ENCODE measurements around the gene TMEM131L. TPM values are rescaled to one million over a fixed set of nuclear protein-coding genes. Genes with fewer than 3 reads are reported as not detected.

The TMEM131L gene
- polyA plus RNA-seq, 1 donor (not counting 4 experiments of a cell fraction or from before 2014, with no cell fraction given), result 10.3 TPM

DNA sequence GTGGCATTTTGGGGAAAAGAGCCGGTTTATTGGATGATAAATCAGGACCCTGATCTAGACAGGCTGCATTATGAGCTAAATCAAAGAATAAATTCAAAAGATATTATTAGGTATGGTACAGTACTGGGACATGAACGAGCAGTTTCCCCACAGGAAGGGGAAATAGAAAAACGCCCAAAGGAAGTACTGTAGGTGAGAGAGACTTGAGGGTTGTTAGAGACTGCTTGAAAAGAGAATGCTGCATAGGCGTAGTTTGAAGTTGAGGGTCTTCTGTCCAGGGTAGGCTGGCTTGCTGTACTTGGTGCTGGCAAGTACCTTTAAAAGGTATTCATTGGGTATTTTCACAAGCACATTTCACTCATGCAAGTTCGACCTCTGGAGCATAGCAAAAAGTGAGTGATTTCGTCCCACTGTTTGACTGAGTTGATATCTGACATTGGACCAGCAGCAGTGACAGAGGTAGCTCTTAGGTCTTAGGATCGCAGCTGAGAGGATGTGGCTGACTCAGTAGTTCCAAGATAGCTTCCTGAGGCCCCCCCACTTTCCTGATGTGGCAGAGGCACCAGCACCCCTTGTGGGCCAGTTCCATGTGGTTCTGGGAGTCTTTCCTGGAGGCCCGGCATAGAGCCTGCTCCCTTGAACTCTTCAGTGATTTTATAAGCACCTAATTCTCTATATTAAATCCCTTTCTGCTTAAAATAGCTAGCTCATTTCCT lies 64.3 kb downstream of the TMEM131L start:
- H4K20me1 ChIP-seq (ENCODE audit: control insufficient read depth, extremely low read depth, insufficient read depth, low read length), result no peaks in the 10 kb centered on the region
- no peak overlapping the region for H3K4me3 ChIP-seq (ENCODE audit: control insufficient read depth in 2 of 3, extremely low read depth in 1 of 3, insufficient read depth in 2 of 3, low read depth in 1 of 3, low read length in 3 of 3)
- H2AFZ ChIP-seq (ENCODE audit: control insufficient read depth, low read length), result no peak overlapping the region
- DNase-seq (ENCODE audit: low read depth, low spot score), result no peak
- dilution Hi-C loops (cut with MboI; ENCODE audit: extremely low pct_ligation_motif_present, low sequenced_read_pairs), result no loop called here
- no peaks in the 10 kb centered on the region for H3K9me1 ChIP-seq (ENCODE audit: control insufficient read depth, extremely low read depth, insufficient read depth, low read length)
- H3K4me2 ChIP-seq (ENCODE audit: control insufficient read depth, extremely low read depth, insufficient read depth, low read depth, low read length), result no peak overlapping the region
- H3K9ac ChIP-seq (ENCODE audit: control insufficient read depth, extremely low read depth, insufficient read depth, low read length), result no peak overlapping the region
- TF ChIP-seq, protein P1, sequence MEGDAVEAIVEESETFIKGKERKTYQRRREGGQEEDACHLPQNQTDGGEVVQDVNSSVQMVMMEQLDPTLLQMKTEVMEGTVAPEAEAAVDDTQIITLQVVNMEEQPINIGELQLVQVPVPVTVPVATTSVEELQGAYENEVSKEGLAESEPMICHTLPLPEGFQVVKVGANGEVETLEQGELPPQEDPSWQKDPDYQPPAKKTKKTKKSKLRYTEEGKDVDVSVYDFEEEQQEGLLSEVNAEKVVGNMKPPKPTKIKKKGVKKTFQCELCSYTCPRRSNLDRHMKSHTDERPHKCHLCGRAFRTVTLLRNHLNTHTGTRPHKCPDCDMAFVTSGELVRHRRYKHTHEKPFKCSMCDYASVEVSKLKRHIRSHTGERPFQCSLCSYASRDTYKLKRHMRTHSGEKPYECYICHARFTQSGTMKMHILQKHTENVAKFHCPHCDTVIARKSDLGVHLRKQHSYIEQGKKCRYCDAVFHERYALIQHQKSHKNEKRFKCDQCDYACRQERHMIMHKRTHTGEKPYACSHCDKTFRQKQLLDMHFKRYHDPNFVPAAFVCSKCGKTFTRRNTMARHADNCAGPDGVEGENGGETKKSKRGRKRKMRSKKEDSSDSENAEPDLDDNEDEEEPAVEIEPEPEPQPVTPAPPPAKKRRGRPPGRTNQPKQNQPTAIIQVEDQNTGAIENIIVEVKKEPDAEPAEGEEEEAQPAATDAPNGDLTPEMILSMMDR (optimal IDR thresholded peaks at IDR 0.05 in 1 of 3, IDR thresholded peaks at IDR 0.05 in 1 of 3, conservative IDR thresholded peaks at IDR 0.05 in 1 of 3; ENCODE audit: extremely low read depth in 1 of 3, insufficient read depth in 2 of 3, low read length in 3 of 3), result no peak
- TF ChIP-seq EZH2 (IDR thresholded peaks at IDR 0.05; ENCODE audit: low read length), result no peak
- H3K79me2 ChIP-seq (ENCODE audit: control insufficient read depth, insufficient read depth, low read length), result no peaks in the 10 kb centered on the region
- H3K27me3 ChIP-seq (ENCODE audit: control insufficient read depth, extremely low read depth, insufficient read depth, low read length), result no peaks in the 10 kb centered on the region
- no peak for FAIRE-seq
- H3K4me1 ChIP-seq (ENCODE audit: control insufficient read depth, extremely low read depth, insufficient read depth, low read length), result no peaks in the 10 kb centered on the region
- no peaks in the 10 kb centered on the region for H3K9me3 ChIP-seq (ENCODE audit: control insufficient read depth, low read depth, low read length)
- no peak overlapping the region for H3K27ac ChIP-seq (ENCODE audit: control insufficient read depth, insufficient read depth, low read length)
- H3K36me3 ChIP-seq (ENCODE audit: control insufficient read depth in 2 of 2, extremely low read depth in 1 of 2, insufficient read depth in 2 of 2, low read length in 2 of 2), result peaks cover 0 to 1% of the 10 kb centered on the region in 2 experiments

DNA sequence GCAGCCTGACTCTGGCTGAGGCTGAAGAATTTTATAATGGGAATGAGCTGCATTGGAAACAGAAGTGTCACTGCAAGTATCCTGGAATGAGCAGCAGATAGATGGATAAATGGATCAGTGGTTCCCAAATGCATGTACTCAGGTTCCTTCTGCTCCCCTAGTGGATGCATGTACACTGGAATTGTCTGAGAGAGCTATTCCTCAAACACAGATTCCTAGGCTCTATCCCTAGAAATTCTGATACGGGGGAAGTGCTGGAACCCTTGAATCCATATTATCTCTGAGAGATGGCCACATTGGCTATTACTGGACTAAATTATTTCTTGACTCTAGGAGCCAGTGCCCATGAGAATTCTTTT lies 64.8 kb downstream of the TMEM131L start:
- Histone ChIP-seq H3K79me2 (ENCODE audit: control insufficient read depth, insufficient read depth, low read length) (no peaks in the 10 kb centered on the region), H3K9me1 (ENCODE audit: control insufficient read depth, extremely low read depth, insufficient read depth, low read length) (no peaks in the 10 kb centered on the region), H3K27me3 (ENCODE audit: control insufficient read depth, extremely low read depth, insufficient read depth, low read length) (no peaks in the 10 kb centered on the region), H3K36me3 (ENCODE audit: control insufficient read depth in 2 of 2, extremely low read depth in 1 of 2, insufficient read depth in 2 of 2, low read length in 2 of 2) (peaks cover 0 to 1% of the 10 kb centered on the region in 2 experiments), H3K27ac (ENCODE audit: control insufficient read depth, insufficient read depth, low read length) (no peak overlapping the region), H2AFZ (ENCODE audit: control insufficient read depth, low read length) (no peak overlapping the region), H4K20me1 (ENCODE audit: control insufficient read depth, extremely low read depth, insufficient read depth, low read length) (no peaks in the 10 kb centered on the region), H3K4me3 (ENCODE audit: control insufficient read depth in 2 of 3, extremely low read depth in 1 of 3, insufficient read depth in 2 of 3, low read depth in 1 of 3, low read length in 3 of 3) (no peak overlapping the region), H3K9me3 (ENCODE audit: control insufficient read depth, low read depth, low read length) (no peaks in the 10 kb centered on the region), H3K4me2 (ENCODE audit: control insufficient read depth, extremely low read depth, insufficient read depth, low read depth, low read length) (no peak overlapping the region), H3K4me1 (ENCODE audit: control insufficient read depth, extremely low read depth, insufficient read depth, low read length) (no peaks in the 10 kb centered on the region), H3K9ac (ENCODE audit: control insufficient read depth, extremely low read depth, insufficient read depth, low read length) (no peak overlapping the region)
- dilution Hi-C loops (cut with MboI; ENCODE audit: extremely low pct_ligation_motif_present, low sequenced_read_pairs), result no loop called here
- no peak for TF ChIP-seq EZH2 (IDR thresholded peaks at IDR 0.05; ENCODE audit: low read length)
- TF ChIP-seq, protein P1 (optimal IDR thresholded peaks at IDR 0.05 in 1 of 3, IDR thresholded peaks at IDR 0.05 in 1 of 3, conservative IDR thresholded peaks at IDR 0.05 in 1 of 3; ENCODE audit: extremely low read depth in 1 of 3, insufficient read depth in 2 of 3, low read length in 3 of 3), result peak in 1 of 3 experiments; percentile 3
- FAIRE-seq (no peak), DNase-seq (ENCODE audit: low read depth, low spot score) (no peak)

All from keratinocyte (primary cell).